GM18505 (cell line): ENCODE results near the gene UMODL1.

Source experiments
- ATAC-seq: cut with Tn5 transposase; IDR thresholded peaks from one replicate; pipeline ENCODE4 v1.9.1; 2021; ENCODE audit not compliant: unreplicated experiment
- POLR2A ChIP-seq: IDR thresholded peaks from 4 replicates; pipeline ENCODE4 v1.6.1; 2011; ENCODE audit warnings: borderline replicate concordance; ENCODE audit not compliant: insufficient read depth, insufficient read length; ENCODE audit errors: extremely low read depth

Gene UMODL1

GRCh38 chr21:42096566-42096965 is 25.4 kb downstream of the UMODL1 start:
- no peak for ATAC-seq
- no peak for TF ChIP-seq POLR2A

- TF ChIP-seq POLR2A: no peak
- ATAC-seq: no peak
These were observed 26.2 kb downstream of the UMODL1 start for GRCh38 chr21:42097274-42097673.

- no peak for TF ChIP-seq POLR2A
- ATAC-seq: no peak
These were observed 26.8 kb downstream of the UMODL1 start for GRCh38 chr21:42097860-42098454.

GRCh38 chr21:42098957-42099505 is 27.9 kb downstream of the UMODL1 start:
- no peak for TF ChIP-seq POLR2A
- no peak for ATAC-seq

GRCh38 chr21:42101246-42101645 is 30.1 kb downstream of the UMODL1 start:
- no peak for TF ChIP-seq POLR2A
- no peak for ATAC-seq

- ATAC-seq: no peak
- no peak for TF ChIP-seq POLR2A
These were observed 31.0 kb downstream of the UMODL1 start for GRCh38 chr21:42102076-42102475.

- ATAC-seq: no peak
- no peak for TF ChIP-seq POLR2A
These were observed 31.4 kb downstream of the UMODL1 start for GRCh38 chr21:42102526-42102925.

GRCh38 chr21:42102991-42103390 is 31.9 kb downstream of the UMODL1 start:
- no peak for ATAC-seq
- no peak for TF ChIP-seq POLR2A

GRCh38 chr21:42103843-42104242 is 32.7 kb downstream of the UMODL1 start:
- TF ChIP-seq POLR2A: no peak
- no peak for ATAC-seq

GRCh38 chr21:42105476-42106315 is 34.6 kb downstream of the UMODL1 start:
- no peak for TF ChIP-seq POLR2A
- ATAC-seq: no peak

- no peak for ATAC-seq
- no peak for TF ChIP-seq POLR2A
These were observed 35.3 kb downstream of the UMODL1 start for GRCh38 chr21:42106425-42106824.

GRCh38 chr21:42107177-42107880 is 36.2 kb downstream of the UMODL1 start:
- no peak for TF ChIP-seq POLR2A
- ATAC-seq: no peak

- TF ChIP-seq POLR2A: no peak
- peak; percentile 68 for ATAC-seq
These were observed 36.9 kb downstream of the UMODL1 start for GRCh38 chr21:42107881-42108553.
